Measurements from ENCODE around the gene EPN3.

- TF ChIP-seq, protein P1, sequence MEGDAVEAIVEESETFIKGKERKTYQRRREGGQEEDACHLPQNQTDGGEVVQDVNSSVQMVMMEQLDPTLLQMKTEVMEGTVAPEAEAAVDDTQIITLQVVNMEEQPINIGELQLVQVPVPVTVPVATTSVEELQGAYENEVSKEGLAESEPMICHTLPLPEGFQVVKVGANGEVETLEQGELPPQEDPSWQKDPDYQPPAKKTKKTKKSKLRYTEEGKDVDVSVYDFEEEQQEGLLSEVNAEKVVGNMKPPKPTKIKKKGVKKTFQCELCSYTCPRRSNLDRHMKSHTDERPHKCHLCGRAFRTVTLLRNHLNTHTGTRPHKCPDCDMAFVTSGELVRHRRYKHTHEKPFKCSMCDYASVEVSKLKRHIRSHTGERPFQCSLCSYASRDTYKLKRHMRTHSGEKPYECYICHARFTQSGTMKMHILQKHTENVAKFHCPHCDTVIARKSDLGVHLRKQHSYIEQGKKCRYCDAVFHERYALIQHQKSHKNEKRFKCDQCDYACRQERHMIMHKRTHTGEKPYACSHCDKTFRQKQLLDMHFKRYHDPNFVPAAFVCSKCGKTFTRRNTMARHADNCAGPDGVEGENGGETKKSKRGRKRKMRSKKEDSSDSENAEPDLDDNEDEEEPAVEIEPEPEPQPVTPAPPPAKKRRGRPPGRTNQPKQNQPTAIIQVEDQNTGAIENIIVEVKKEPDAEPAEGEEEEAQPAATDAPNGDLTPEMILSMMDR (IDR thresholded peaks at IDR 0.05), result no peak
- no peak for TF ChIP-seq POLR2A (IDR thresholded peaks at IDR 0.05)
These were observed 48.0 kb upstream of the EPN3 start for GRCh38 chr17:50484386-50485155.

Data from lower leg skin (tissue), 3 donors.